Neural progenitor cell (in vitro differentiated cells): ENCODE results near the gene PRSS16.

Source experiments
- EZH2phosphoT487 ChIP-seq: fragments of 200-600 bp; sonication (generic); IDR thresholded peaks from 2 replicates; pipeline ENCODE4 v1.6.1; 2017; ENCODE audit warnings: antibody characterized with exemption
- TF ChIP-seq, protein P1 (sequence below): fragments of 200-600 bp; sonication (generic); IDR thresholded peaks from 2 replicates; pipeline ENCODE4 v1.5.1; 2017; ENCODE audit warnings: antibody characterized with exemption, mild to moderate bottlenecking

- TF ChIP-seq, protein P1, sequence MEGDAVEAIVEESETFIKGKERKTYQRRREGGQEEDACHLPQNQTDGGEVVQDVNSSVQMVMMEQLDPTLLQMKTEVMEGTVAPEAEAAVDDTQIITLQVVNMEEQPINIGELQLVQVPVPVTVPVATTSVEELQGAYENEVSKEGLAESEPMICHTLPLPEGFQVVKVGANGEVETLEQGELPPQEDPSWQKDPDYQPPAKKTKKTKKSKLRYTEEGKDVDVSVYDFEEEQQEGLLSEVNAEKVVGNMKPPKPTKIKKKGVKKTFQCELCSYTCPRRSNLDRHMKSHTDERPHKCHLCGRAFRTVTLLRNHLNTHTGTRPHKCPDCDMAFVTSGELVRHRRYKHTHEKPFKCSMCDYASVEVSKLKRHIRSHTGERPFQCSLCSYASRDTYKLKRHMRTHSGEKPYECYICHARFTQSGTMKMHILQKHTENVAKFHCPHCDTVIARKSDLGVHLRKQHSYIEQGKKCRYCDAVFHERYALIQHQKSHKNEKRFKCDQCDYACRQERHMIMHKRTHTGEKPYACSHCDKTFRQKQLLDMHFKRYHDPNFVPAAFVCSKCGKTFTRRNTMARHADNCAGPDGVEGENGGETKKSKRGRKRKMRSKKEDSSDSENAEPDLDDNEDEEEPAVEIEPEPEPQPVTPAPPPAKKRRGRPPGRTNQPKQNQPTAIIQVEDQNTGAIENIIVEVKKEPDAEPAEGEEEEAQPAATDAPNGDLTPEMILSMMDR: no peak
- TF ChIP-seq EZH2phosphoT487: no peak
These were observed 4.8 kb upstream of the PRSS16 start for GRCh38 chr6:27242589-27243265.
